Motor neuron (in vitro differentiated cells): ENCODE results near the gene IRF6. TPM values are rescaled to one million over a fixed set of nuclear protein-coding genes. Genes with fewer than 3 reads are reported as not detected.

ENCODE experiments used
- ATAC-seq, 8 experiments: fragments of 200-7000 bp; cut with Tn5 transposase; replicated peaks in 6 of 8; 2 replicates each; pipeline ENCODE4 v1.8.0; 2021; ENCODE audit warnings: mild to moderate bottlenecking in 8 of 8, moderate library complexity in 8 of 8
- H3K27ac ChIP-seq, 2 donors: fragments of 250-450 bp; sonication (Bioruptor Pico); 2 replicates each; pipeline ENCODE4 v1.9.0; 2021; ENCODE audit warnings: antibody characterized with exemption in 2 of 2, mild to moderate bottlenecking in 2 of 2, moderate library complexity in 1 of 2
- H3K4me1 ChIP-seq, 2 donors: fragments of 250-450 bp; sonication (Bioruptor Pico); replicated peaks in 1 of 2; 2 replicates each; pipeline ENCODE4 v1.6.1; 2021; ENCODE audit warnings: antibody characterized with exemption in 2 of 2, mild to moderate bottlenecking in 2 of 2, moderate library complexity in 1 of 2
- H3K4me3 ChIP-seq, 5 donors: fragments of 250-450 bp; sonication (Bioruptor Pico); 2 replicates each; pipeline ENCODE4 v1.9.0; 2021; ENCODE audit warnings: antibody characterized with exemption in 5 of 5, mild to moderate bottlenecking in 5 of 5, moderate library complexity in 4 of 5
- WGBS, 10 experiments: fragments of 450-650 bp; shearing (Covaris generic); methylation state at CpG; one replicate each; pipeline ENCODE4 v1.0.0; 2022; 5-methylcytosine and 5-hydroxymethylcytosine counted together
- in situ Hi-C, 9 experiments: fragments of 400-800 bp; cut with MboI; loops; one replicate each; pipeline ENCODE4 v1.15.0; 2021; ENCODE audit warnings: low sequenced_read_pairs in 9 of 9, low pct_unique_long_range_greater_than_20kb in 2 of 9; ENCODE audit not compliant: unreplicated experiment in 9 of 9
- total RNA-seq, 8 experiments: library from RNA; unstranded; fragments of 300-600 nt; gene quantifications; 2 replicates each; pipeline versions ENCODE4 v1.2.3 to v1.2.4, GENCODE V29; 2022

The IRF6 gene
- total RNA-seq, 8 experiments from 2014 or later = 0.04 to 0.66 (median 0.27) TPM; not detected in 3

- no peak overlapping the region for H3K4me3 ChIP-seq
- H3K27ac ChIP-seq = no peak overlapping the region
- no peaks in the 10 kb centered on the region for H3K4me1 ChIP-seq
- in situ Hi-C loops = no loop called here
- 64 to 100% (median 92%) methylated on average over 2 to 7 of the region's 7 CpGs; no CpG with 5 or more reads in 1 of the 10 experiments for WGBS, 10 experiments
- peak in 1 of 8 experiments; percentile 22 for ATAC-seq
Observed at GRCh38 chr1:209837671-209838070, 31.7 kb upstream of the IRF6 start.

GRCh38 chr1:209835782-209836298 lies 29.9 kb upstream of the IRF6 start:
- Histone ChIP-seq H3K4me1 (no peaks in the 10 kb centered on the region), H3K4me3 (no peak overlapping the region), H3K27ac (no peak overlapping the region)
- ATAC-seq = peak in 2 of 8 experiments; percentile 35 to 59
- in situ Hi-C loops = no loop called here

- Histone ChIP-seq H3K27ac (no peak overlapping the region), H3K4me1 (peaks cover 13 to 14% of the 10 kb centered on the region in 2 donors), H3K4me3 (no peak overlapping the region)
- WGBS, 10 experiments = 9 to 100% (median 88%) methylated on average over 1 of the region's 1 CpG; no CpG with 5 or more reads in 2 of the 10 experiments
- no peak for ATAC-seq
- in situ Hi-C loops = no loop called here
Observed at GRCh38 chr1:209831615-209832014, 25.7 kb upstream of the IRF6 start.

- ATAC-seq = no peak
- in situ Hi-C loops = no loop called here
- Histone ChIP-seq H3K4me1 (peaks cover 13 to 14% of the 10 kb centered on the region in 2 donors), H3K4me3 (no peak overlapping the region), H3K27ac (no peak overlapping the region)
- WGBS, 10 experiments = 85 to 100% (median 97%) methylated on average over 1 to 3 of the region's 3 CpGs
Observed at GRCh38 chr1:209830722-209831121, 24.8 kb upstream of the IRF6 start.

- 33 to 100% (median 98%) methylated on average over 1 to 2 of the region's 2 CpGs for WGBS, 10 experiments
- no peak for ATAC-seq
- in situ Hi-C loops = no loop called here
- H3K4me1 ChIP-seq = peaks cover 13 to 14% of the 10 kb centered on the region in 2 donors
- H3K4me3 ChIP-seq = no peak overlapping the region
- no peak overlapping the region for H3K27ac ChIP-seq
Observed at GRCh38 chr1:209829716-209830115, 23.8 kb upstream of the IRF6 start.

- H3K4me3 ChIP-seq = peak within 1 kb of the TSS; percentile 50 to 74 (median 56)
- 7 to 93% (median 36%) methylated on average over 1 to 51 of the region's 51 CpGs; no CpG with 5 or more reads in 1 of the 10 experiments for WGBS, 10 experiments
- in situ Hi-C loops = no loop called here
- peaks cover 13 to 14% of the 10 kb centered on the region in 2 donors for H3K4me1 ChIP-seq
- peak within 1 kb of the TSS in 1 of 2 donors; percentile 64 for H3K27ac ChIP-seq
- peak; percentile 68 to 93 (median 88) for ATAC-seq
Observed at GRCh38 chr1:209827384-209828262, 21.7 kb upstream of the IRF6 start, which contains the start of gene UTP25. TSS of gene UTP25 (plus strand) at chr1:209827972. CDS start at chr1:209828064, 92 bp downstream.

GRCh38 chr1:209825591-209826434 lies 19.9 kb upstream of the IRF6 start:
- Histone ChIP-seq H3K4me1 (peaks cover 13 to 14% of the 10 kb centered on the region in 2 donors), H3K27ac (no peak overlapping the region), H3K4me3 (no peak overlapping the region)
- peak in 3 of 8 experiments; percentile 34 to 57 (median 37) for ATAC-seq
- in situ Hi-C loops = no loop called here
- WGBS, 10 experiments = 44 to 100% (median 77%) methylated on average over 2 to 11 of the region's 11 CpGs; no CpG with 5 or more reads in 1 of the 10 experiments

GRCh38 chr1:209823143-209824041 lies 17.4 kb upstream of the IRF6 start:
- H3K4me3 ChIP-seq = no peak overlapping the region

GRCh38 chr1:209822706-209823105 lies 16.8 kb upstream of the IRF6 start:
- WGBS, 10 experiments = 21 to 93% (median 63%) methylated on average over 2 to 7 of the region's 7 CpGs
- ATAC-seq = no peak

More at GRCh38 chr1:209823143-209824041, 17.4 kb upstream of the IRF6 start:
- peak in 6 of 8 experiments; percentile 19 to 53 (median 36) for ATAC-seq
- 16 to 60% (median 36%) methylated on average over 2 to 12 of the region's 12 CpGs; no CpG with 5 or more reads in 1 of the 10 experiments for WGBS, 10 experiments
- Histone ChIP-seq H3K4me1 (peaks cover 3 to 4% of the 10 kb centered on the region in 2 donors), H3K27ac (no peak overlapping the region)
- in situ Hi-C loops = no loop called here

GRCh38 chr1:209820986-209821385 lies 15.0 kb upstream of the IRF6 start:
- no peak overlapping the region for H3K27ac ChIP-seq
- no peak for ATAC-seq
- no peaks in the 10 kb centered on the region for H3K4me1 ChIP-seq
- no peak overlapping the region for H3K4me3 ChIP-seq
- 17 to 90% (median 46%) methylated on average over 1 to 4 of the region's 4 CpGs for WGBS, 10 experiments
- in situ Hi-C loops = no loop called here

More at GRCh38 chr1:209822706-209823105, 16.8 kb upstream of the IRF6 start:
- no peak overlapping the region for H3K4me3 ChIP-seq
- peaks cover 3 to 4% of the 10 kb centered on the region in 2 donors for H3K4me1 ChIP-seq
- in situ Hi-C loops = no loop called here
- no peak overlapping the region for H3K27ac ChIP-seq

- 43 to 56% (median 50%) methylated on average over 1 of the region's 1 CpG; no CpG with 5 or more reads in 7 of the 10 experiments for WGBS, 10 experiments
- in situ Hi-C loops = no loop called here
- Histone ChIP-seq H3K4me3 (no peak overlapping the region), H3K4me1 (no peaks in the 10 kb centered on the region), H3K27ac (no peak overlapping the region)
- ATAC-seq = no peak
Observed at GRCh38 chr1:209819058-209819457, 13.1 kb upstream of the IRF6 start.

GRCh38 chr1:209817691-209818090 lies 11.7 kb upstream of the IRF6 start:
- in situ Hi-C loops = no loop called here
- H3K27ac ChIP-seq = no peak overlapping the region
- no peak overlapping the region for H3K4me3 ChIP-seq
- no peaks in the 10 kb centered on the region for H3K4me1 ChIP-seq
- WGBS, 10 experiments = 50 to 100% (median 86%) methylated on average over 1 of the region's 1 CpG; no CpG with 5 or more reads in 3 of the 10 experiments
- ATAC-seq = no peak
